Activated naive CD8-positive, alpha-beta T cell treated with anti-CD3 and anti-CD28 coated beads, Interleukin-2, amount 10 ng/mL, durations not matched to agents 7 days and 5 days (primary cell): ENCODE data around the gene SPRYD3. TPM values are rescaled to one million over a fixed set of nuclear protein-coding genes. Genes with fewer than 3 reads are reported as not detected.

Source experiments
- ATAC-seq: fragments of 150-1000 bp; cut with Tn5 transposase; one replicate; pipeline ENCODE4 v1.10.0; 2021; ENCODE audit warnings: low read depth, moderate library complexity
- POLR2A ChIA-PET: fragments of 350-600 bp; sonication (Branson Sonifier 250); formaldehyde crosslinking; loops from one replicate; lab custom pipeline; 2021; ENCODE audit warnings: antibody characterized with exemption; lab: Charles Lee
- DNase-seq: peaks from one replicate; pipeline ENCODE4 v3.0.0; 2021
- H3K27ac Mint-ChIP-seq: one replicate; pipeline ENCODE4 v1.8.0; 2022; ENCODE audit warnings: mild to moderate bottlenecking, mixed read lengths
- H3K27me3 Mint-ChIP-seq: one replicate; pipeline ENCODE4 v1.8.0; 2022; ENCODE audit warnings: mild to moderate bottlenecking, moderate library complexity, mixed read lengths
- H3K36me3 Mint-ChIP-seq: one replicate; pipeline ENCODE4 v1.8.0; 2021; ENCODE audit warnings: mild to moderate bottlenecking, mixed read lengths
- H3K4me1 Mint-ChIP-seq: one replicate; pipeline ENCODE4 v1.8.0; 2021; ENCODE audit warnings: mixed read lengths
- H3K4me3 Mint-ChIP-seq: one replicate; pipeline ENCODE4 v1.8.0; 2022; ENCODE audit warnings: mild to moderate bottlenecking, moderate library complexity, mixed read lengths
- H3K9me3 Mint-ChIP-seq: one replicate; pipeline ENCODE4 v1.8.0; 2021; ENCODE audit warnings: mixed read lengths
- total RNA-seq, 2 experiments: library from RNA; stranded (reverse); gene quantifications; one replicate each; pipeline ENCODE4 v1.2.3, GENCODE V29; 2021

Gene SPRYD3
- total RNA-seq, result 10 to 100 TPM; 34.4 to 37.8 TPM

DNA sequence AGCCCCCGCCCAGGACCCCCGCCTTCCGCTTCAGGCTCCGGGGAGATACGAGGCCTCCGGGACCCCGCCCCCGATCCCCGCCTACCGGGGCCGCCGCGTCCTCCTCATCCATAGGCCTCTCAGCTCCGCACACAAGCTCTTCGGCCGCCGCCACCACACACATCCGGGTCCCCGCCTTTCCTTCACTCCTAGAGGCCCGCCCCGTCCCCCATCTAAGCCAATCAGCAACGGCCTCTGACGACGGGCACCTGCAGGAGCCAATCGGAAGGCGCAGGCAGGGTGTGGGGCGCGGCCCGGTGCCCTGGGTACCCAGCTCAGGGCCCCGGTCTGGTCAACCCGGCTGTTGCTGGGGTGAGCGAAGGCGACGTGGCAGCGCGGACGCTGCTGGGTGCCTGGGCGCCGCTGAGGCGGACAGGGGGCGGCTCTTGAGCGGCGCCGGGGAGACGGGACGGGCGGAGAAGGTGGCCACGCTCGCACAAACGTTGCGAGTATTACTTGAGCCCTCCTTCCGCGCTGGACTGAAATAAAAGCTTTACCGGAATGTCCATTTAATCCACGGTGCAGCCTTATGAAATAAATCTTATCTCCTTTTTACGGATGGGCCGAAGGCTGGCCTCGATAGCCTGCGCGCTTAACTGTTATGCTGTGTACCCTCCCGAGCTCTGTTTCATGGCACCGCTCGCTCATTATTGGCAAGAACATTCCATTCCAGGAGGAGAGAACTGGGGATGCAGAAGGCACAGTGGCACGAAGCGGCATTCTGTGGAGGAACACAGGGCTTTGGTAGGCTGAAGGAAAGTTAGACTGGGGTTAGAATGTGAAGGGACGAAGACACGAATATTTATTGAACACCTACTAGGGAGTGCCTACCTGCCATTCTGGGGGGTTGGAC lies at the start of gene SPRYD3:
SPRYD3 (minus strand) TSS at position 165 of the 892 bp plus-strand sequence; CDS start at position 108, 57 bp downstream.
- POLR2A ChIA-PET, result interaction anchor here (0.5 to 2.6 kb wide), 19 partner anchors 10 to 1881 kb away, joined by 3 to 32 read pairs (median 5); partner anchors contain the start of genes CSAD, EIF4B, IGFBP6 and SOAT2
- Mint-ChIP-seq H3K4me1 (peaks cover 15% of the 10 kb centered on the region), H3K27ac (peak within 1 kb of the TSS; percentile 93), H3K36me3 (peaks cover 6% of the 10 kb centered on the region), H3K27me3 (no peaks in the 10 kb centered on the region), H3K4me3 (peak within 1 kb of the TSS; percentile 93), H3K9me3 (no peaks in the 10 kb centered on the region)
- DNase-seq (peak; percentile 99), ATAC-seq (peak; percentile 98)

DNA sequence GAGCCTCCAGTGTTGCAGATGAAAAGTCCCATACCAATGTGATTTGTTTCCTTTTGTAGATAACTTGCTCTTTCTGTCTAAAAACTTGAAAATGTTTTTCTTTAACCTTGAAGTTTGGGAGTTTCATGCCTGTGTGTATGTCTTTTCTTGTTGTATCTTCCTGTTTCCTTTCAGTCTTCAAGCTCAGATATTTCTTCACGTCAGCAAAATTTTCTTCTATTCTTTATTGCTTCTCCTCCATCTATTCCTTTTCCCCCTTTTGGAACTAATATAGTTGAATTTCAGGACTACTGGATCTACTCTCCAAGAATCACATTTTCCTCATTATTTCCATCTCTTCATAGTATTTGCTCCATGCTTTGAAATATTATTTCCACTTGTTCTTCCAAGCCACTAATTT lies 48.0 kb upstream of the SPRYD3 start:
- Mint-ChIP-seq H3K36me3 (peaks cover 9% of the 10 kb centered on the region), H3K27ac (no peak overlapping the region), H3K4me3 (no peak overlapping the region), H3K9me3 (no peaks in the 10 kb centered on the region), H3K27me3 (peaks cover 2% of the 10 kb centered on the region), H3K4me1 (peaks cover 1% of the 10 kb centered on the region)
- no peak for DNase-seq
- POLR2A ChIA-PET, result interaction anchor here (0.7 kb wide), 1 partner anchor 23 kb away, joined by 3 read pairs; no protein-coding TSS in a partner anchor
- no peak for ATAC-seq

DNA sequence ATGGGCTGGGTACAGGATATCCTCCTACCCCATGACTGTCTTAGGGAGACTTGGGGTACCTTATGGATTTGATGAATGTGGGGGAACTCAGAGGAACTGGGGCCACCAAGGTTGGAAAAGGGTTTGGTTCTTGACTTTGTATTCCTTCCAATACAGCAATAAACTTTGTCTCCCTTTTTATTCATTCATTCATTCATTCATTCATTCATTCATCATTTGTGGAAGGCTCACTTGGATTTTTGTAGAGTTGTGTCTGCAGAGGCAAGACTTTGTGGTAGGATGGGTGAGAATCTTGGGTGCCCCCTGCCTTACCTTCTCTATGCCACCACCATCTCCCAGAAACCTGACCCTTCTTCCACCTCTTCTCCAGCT lies 45.1 kb upstream of the SPRYD3 start:
- H3K4me3 Mint-ChIP-seq, result no peak overlapping the region
- no peak for DNase-seq
- H3K27ac Mint-ChIP-seq, result no peak overlapping the region
- ATAC-seq, result no peak
- no peaks in the 10 kb centered on the region for H3K27me3 Mint-ChIP-seq
- POLR2A ChIA-PET, result no interaction called here
- H3K36me3 Mint-ChIP-seq, result peaks cover 13% of the 10 kb centered on the region
- H3K4me1 Mint-ChIP-seq, result no peaks in the 10 kb centered on the region
- H3K9me3 Mint-ChIP-seq, result no peaks in the 10 kb centered on the region

DNA sequence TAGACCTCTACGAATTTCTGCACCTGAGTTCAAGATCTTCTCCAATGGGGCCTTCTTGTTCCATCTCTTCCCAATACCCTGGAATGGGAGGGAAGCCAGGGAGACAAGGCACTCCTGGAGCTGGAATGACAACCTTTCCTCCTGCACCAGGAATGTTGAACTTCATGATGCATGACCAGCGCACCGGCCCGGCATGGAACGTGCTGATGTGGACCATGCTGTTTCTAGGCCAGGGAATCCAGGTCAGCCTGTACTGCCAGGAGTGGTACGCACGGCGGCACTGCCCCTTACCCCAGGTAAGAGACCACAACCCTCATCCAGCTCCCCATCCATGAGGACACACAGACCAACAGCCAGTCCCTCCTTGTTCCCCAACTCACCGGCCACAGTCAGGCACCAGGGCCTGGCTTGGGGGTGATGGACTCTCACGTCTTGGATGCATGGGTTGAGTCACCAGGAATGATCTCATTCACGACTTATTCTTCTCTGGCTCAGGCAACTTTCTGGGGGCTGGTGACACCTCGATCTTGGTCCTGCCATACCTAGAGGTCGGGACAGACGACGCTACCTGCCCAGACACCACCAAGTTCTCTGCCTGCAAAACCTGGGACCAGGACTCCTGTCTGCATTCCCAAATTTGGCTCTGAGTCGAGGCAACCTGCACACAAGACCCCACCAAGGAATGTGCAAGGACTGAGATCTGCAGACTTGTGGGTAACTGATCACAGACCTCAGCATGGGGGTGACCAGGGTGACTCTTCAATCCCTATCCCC lies 44.6 kb upstream of the SPRYD3 start:
- no peaks in the 10 kb centered on the region for H3K4me1 Mint-ChIP-seq
- H3K9me3 Mint-ChIP-seq, result no peaks in the 10 kb centered on the region
- DNase-seq (no peak), ATAC-seq (no peak)
- POLR2A ChIA-PET, result no interaction called here
- H3K36me3 Mint-ChIP-seq, result peaks cover 12% of the 10 kb centered on the region
- H3K27ac Mint-ChIP-seq, result no peak overlapping the region
- no peak overlapping the region for H3K4me3 Mint-ChIP-seq
- H3K27me3 Mint-ChIP-seq, result no peaks in the 10 kb centered on the region

GRCh38 chr12:53122961-53123468 lies 43.8 kb upstream of the SPRYD3 start:
- H3K27ac Mint-ChIP-seq, result peak overlapping the region; percentile 33
- no peak overlapping the region for H3K4me3 Mint-ChIP-seq
- ATAC-seq (no peak), DNase-seq (no peak)
- peaks cover 15% of the 10 kb centered on the region for H3K36me3 Mint-ChIP-seq
- H3K9me3 Mint-ChIP-seq, result no peaks in the 10 kb centered on the region
- POLR2A ChIA-PET, result no interaction called here
- H3K4me1 Mint-ChIP-seq, result no peaks in the 10 kb centered on the region
- no peaks in the 10 kb centered on the region for H3K27me3 Mint-ChIP-seq

DNA sequence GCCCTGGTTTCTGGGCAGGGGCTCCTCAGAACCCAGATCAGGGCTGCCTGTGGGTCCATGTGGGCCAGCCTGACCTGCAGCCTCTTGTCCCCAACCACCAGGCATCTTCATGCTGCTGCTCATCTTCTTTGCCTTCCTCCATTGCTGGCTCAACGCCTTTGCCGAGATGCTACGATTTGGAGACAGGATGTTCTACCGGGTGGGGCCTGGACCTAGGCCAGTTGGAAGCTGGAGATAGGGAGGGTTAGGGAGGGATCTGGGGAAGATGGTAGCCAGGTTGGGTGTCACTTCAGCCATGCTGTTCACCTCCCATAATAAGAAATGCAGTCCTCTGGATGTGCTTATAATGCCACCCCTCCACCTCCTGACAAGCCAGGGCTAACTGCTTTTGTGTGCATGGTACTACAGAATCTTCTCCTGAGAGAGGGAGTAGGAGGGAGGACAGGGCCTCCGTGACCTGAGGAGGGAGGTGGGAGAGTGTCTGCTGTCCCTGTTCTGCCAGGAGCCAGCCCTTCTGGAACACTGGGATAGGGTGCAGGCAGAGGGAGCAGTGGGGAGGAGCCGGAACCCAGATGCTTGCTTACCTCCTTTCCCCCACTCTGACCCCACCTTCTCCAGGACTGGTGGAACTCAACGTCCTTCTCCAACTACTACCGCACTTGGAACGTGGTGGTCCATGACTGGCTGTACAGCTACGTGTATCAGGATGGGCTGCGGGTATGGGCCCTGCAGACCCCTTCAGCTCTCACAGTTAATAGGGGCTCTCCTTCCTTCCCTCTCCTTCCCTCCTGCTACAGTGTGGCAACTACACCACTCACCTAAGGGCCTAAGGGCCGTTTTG lies 41.7 kb upstream of the SPRYD3 start:
- Mint-ChIP-seq H3K9me3 (no peaks in the 10 kb centered on the region), H3K4me1 (no peaks in the 10 kb centered on the region), H3K27ac (no peak overlapping the region), H3K4me3 (no peak overlapping the region), H3K36me3 (peaks cover 16% of the 10 kb centered on the region), H3K27me3 (no peaks in the 10 kb centered on the region)
- no peak for DNase-seq
- no peak for ATAC-seq
- POLR2A ChIA-PET, result no interaction called here

GRCh38 chr12:53118751-53119300 lies 39.6 kb upstream of the SPRYD3 start:
- Mint-ChIP-seq H3K27ac (no peak overlapping the region), H3K27me3 (no peaks in the 10 kb centered on the region), H3K9me3 (no peaks in the 10 kb centered on the region), H3K4me1 (no peaks in the 10 kb centered on the region), H3K36me3 (peaks cover 12% of the 10 kb centered on the region), H3K4me3 (no peak overlapping the region)
- no peak for ATAC-seq
- POLR2A ChIA-PET, result no interaction called here
- DNase-seq, result no peak

- Mint-ChIP-seq H3K4me1 (no peaks in the 10 kb centered on the region), H3K4me3 (no peak overlapping the region), H3K27ac (no peak overlapping the region), H3K9me3 (no peaks in the 10 kb centered on the region), H3K36me3 (peaks cover 9% of the 10 kb centered on the region), H3K27me3 (no peaks in the 10 kb centered on the region)
- ATAC-seq (no peak), DNase-seq (no peak)
- POLR2A ChIA-PET, result no interaction called here
Measured at GRCh38 chr12:53115891-53116648, 36.9 kb upstream of the SPRYD3 start.

DNA sequence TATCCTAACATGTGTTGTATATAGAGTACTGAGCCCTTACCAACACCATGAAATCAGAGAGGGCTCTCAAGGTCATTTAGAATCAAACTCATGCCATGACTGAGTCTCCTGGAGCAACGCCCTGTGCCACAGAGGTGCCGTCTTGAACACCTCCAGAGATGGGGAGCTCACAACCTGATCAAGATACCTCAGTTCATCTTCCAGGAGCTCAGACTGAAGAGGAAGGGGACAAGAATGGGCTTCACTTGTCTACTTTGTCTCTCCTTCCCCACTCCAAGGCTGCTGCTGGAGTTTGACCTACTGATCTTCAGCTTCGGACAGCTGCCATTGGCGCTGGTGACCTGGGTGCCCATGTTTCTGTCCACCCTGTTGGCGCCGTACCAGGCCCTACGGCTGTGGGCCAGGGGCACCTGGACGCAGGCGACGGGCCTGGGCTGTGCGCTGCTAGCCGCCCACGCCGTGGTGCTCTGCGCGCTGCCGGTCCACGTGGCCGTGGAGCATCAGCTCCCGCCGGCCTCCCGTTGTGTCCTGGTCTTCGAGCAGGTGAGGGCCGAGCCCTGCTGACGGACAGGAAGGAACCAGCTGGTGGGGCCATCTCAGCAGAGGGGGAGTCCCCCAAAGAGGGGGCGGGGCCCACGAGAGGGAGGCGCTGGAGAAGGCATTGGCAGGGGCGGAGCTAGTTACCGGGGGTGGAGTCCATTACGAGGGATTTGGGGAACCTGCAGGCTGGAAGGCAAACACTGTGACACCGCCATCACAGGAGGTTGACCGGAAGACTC lies 36.1 kb upstream of the SPRYD3 start:
- Mint-ChIP-seq H3K4me1 (no peaks in the 10 kb centered on the region), H3K27me3 (no peaks in the 10 kb centered on the region), H3K36me3 (peaks cover 9% of the 10 kb centered on the region), H3K9me3 (no peaks in the 10 kb centered on the region), H3K27ac (no peak overlapping the region), H3K4me3 (no peak overlapping the region)
- DNase-seq, result no peak
- no peak for ATAC-seq
- POLR2A ChIA-PET, result no interaction called here

DNA sequence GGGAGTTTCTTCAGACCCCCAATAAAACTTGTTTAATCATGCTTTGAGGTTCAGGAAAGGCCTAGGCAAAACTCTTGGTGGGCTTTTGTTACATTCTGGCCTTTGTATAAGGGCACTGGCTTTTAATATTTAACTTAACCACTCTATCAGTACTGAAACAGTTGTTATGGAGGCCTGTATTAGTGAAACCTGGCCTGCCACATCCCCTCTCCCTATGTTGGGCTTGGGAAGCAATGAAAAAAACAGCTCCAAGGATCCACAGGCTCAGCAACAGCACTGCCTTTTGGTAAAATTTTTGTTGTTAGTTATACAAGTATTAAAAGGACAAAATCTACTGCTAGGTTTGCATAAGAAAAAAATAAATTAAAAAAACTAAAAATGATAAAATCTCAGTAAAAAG lies 34.8 kb upstream of the SPRYD3 start:
- DNase-seq (no peak), ATAC-seq (no peak)
- no peak overlapping the region for H3K4me3 Mint-ChIP-seq
- no peaks in the 10 kb centered on the region for H3K27me3 Mint-ChIP-seq
- POLR2A ChIA-PET, result no interaction called here
- no peak overlapping the region for H3K27ac Mint-ChIP-seq
- H3K4me1 Mint-ChIP-seq, result no peaks in the 10 kb centered on the region
- peaks cover 7% of the 10 kb centered on the region for H3K36me3 Mint-ChIP-seq
- no peaks in the 10 kb centered on the region for H3K9me3 Mint-ChIP-seq

GRCh38 chr12:53113136-53113705 lies 34.0 kb upstream of the SPRYD3 start:
- H3K4me1 Mint-ChIP-seq, result no peaks in the 10 kb centered on the region
- H3K9me3 Mint-ChIP-seq, result no peaks in the 10 kb centered on the region
- no peaks in the 10 kb centered on the region for H3K27me3 Mint-ChIP-seq
- ATAC-seq (no peak), DNase-seq (no peak)
- H3K27ac Mint-ChIP-seq, result no peak overlapping the region
- H3K4me3 Mint-ChIP-seq, result no peak overlapping the region
- POLR2A ChIA-PET, result no interaction called here
- H3K36me3 Mint-ChIP-seq, result peaks cover 4% of the 10 kb centered on the region
